SJCRH30 (cell line): Measurements from ENCODE around the gene KRI1. TPM values are rescaled to one million over a fixed set of nuclear protein-coding genes. Genes with fewer than 3 reads are reported as not detected.
"Not testable (repeated sequence)": the region's sequence is repeated elsewhere in the genome, so short reads cannot be mapped to it uniquely, and the experiment has no call there.

ENCODE experiments used
- DNase-seq, 2 experiments: peaks; one replicate each; pipeline ENCODE4 v3.0.0-alpha.2; 2015 to 2020
- H3K27ac ChIP-seq: fragments of 250-450 bp; sonication (Bioruptor Pico); 2 replicates; pipeline ENCODE4 v1.5.1; 2020; ENCODE audit warnings: mild to moderate bottlenecking, moderate library complexity
- H3K27me3 ChIP-seq: fragments of 250-450 bp; sonication (Bioruptor Pico); 2 replicates; pipeline ENCODE4 v1.5.1; 2020; ENCODE audit warnings: mild to moderate bottlenecking, moderate library complexity
- H3K36me3 ChIP-seq: fragments of 250-450 bp; sonication (Bioruptor Pico); 2 replicates; pipeline ENCODE4 v1.5.1; 2020; ENCODE audit warnings: mild to moderate bottlenecking, moderate library complexity
- H3K4me1 ChIP-seq: fragments of 250-450 bp; sonication (Bioruptor Pico); 2 replicates; pipeline ENCODE4 v1.5.1; 2020; ENCODE audit warnings: mild to moderate bottlenecking, moderate library complexity
- H3K4me3 ChIP-seq: fragments of 250-450 bp; sonication (Bioruptor Pico); 2 replicates; pipeline ENCODE4 v1.5.1; 2020; ENCODE audit warnings: mild to moderate bottlenecking, moderate library complexity
- H3K9me3 ChIP-seq: fragments of 250-450 bp; sonication (Bioruptor Pico); replicated peaks from 2 replicates; pipeline ENCODE4 v1.5.1; 2020; ENCODE audit warnings: mild to moderate bottlenecking, moderate library complexity
- total RNA-seq: library from RNA; depleted of rRNA; stranded (reverse); fragments of >200 nt; shearing (Covaris generic); gene quantifications from 2 replicates; pipeline ENCODE4 v1.2.3, GENCODE V29; 2014

The KRI1 gene
- total RNA-seq, 1 experiment from 2014 or later: 25.5 TPM

- Histone ChIP-seq H3K9me3 (no peaks in the 10 kb centered on the region), H3K4me3 (peak overlapping the region; percentile 87), H3K27me3 (no peaks in the 10 kb centered on the region), H3K4me1 (peaks cover 15% of the 10 kb centered on the region), H3K27ac (no peak overlapping the region), H3K36me3 (peaks cover 7% of the 10 kb centered on the region; the same call in 1 of the 2 replicates)
- DNase-seq: no peak
Measured at GRCh38 chr19:10566658-10567410, 1.0 kb upstream of the KRI1 start.

GRCh38 chr19:10566408-10566657, 523 bp upstream of the KRI1 start:
- H3K9me3 ChIP-seq: no peaks in the 10 kb centered on the region
- no peak for DNase-seq
- H3K4me3 ChIP-seq: peak overlapping the region; percentile 87
- peaks cover 15% of the 10 kb centered on the region for H3K4me1 ChIP-seq
- no peak overlapping the region; the same call in 1 of the 2 replicates for H3K27ac ChIP-seq
- H3K27me3 ChIP-seq: no peaks in the 10 kb centered on the region
- H3K36me3 ChIP-seq: peaks cover 7% of the 10 kb centered on the region; the same call in 1 of the 2 replicates

- peaks cover 15% of the 10 kb centered on the region for H3K36me3 ChIP-seq
- DNase-seq: peak; percentile 47 to 65
- H3K9me3 ChIP-seq: no peaks in the 10 kb centered on the region
- peak overlapping the region; percentile 87 for H3K4me3 ChIP-seq
- no peaks in the 10 kb centered on the region for H3K27me3 ChIP-seq
- peaks cover 15% of the 10 kb centered on the region for H3K4me1 ChIP-seq
- peak overlapping the region; percentile 65 for H3K27ac ChIP-seq
Measured at GRCh38 chr19:10565028-10565566, 713 bp downstream of the KRI1 start.

- Histone ChIP-seq H3K4me3 (no peak overlapping the region), H3K4me1 (peaks cover 12% of the 10 kb centered on the region), H3K27me3 (no peaks in the 10 kb centered on the region), H3K36me3 (peaks cover 19% of the 10 kb centered on the region), H3K27ac (no peak overlapping the region), H3K9me3 (no peaks in the 10 kb centered on the region)
- no peak for DNase-seq
Measured at GRCh38 chr19:10562609-10563008, 3.2 kb downstream of the KRI1 start.

- no peak overlapping the region for H3K27ac ChIP-seq
- DNase-seq: no peak
- H3K9me3 ChIP-seq: no peaks in the 10 kb centered on the region
- peaks cover 31% of the 10 kb centered on the region for H3K36me3 ChIP-seq
- H3K27me3 ChIP-seq: no peaks in the 10 kb centered on the region
- no peak overlapping the region for H3K4me3 ChIP-seq
- H3K4me1 ChIP-seq: peaks cover 6% of the 10 kb centered on the region; the same call in 1 of the 2 replicates
Measured at GRCh38 chr19:10560154-10560553, 5.7 kb downstream of the KRI1 start.

GRCh38 chr19:10557603-10558197, 8.1 kb downstream of the KRI1 start:
- Histone ChIP-seq H3K9me3 (no peaks in the 10 kb centered on the region), H3K4me3 (no peak overlapping the region), H3K4me1 (no peaks in the 10 kb centered on the region), H3K36me3 (peaks cover 45% of the 10 kb centered on the region), H3K27me3 (no peaks in the 10 kb centered on the region), H3K27ac (no peak overlapping the region)
- no peak for DNase-seq

- H3K9me3 ChIP-seq: no peaks in the 10 kb centered on the region
- peaks cover 46% of the 10 kb centered on the region for H3K36me3 ChIP-seq
- no peaks in the 10 kb centered on the region for H3K4me1 ChIP-seq
- DNase-seq: no peak
- H3K4me3 ChIP-seq: no peak overlapping the region
- no peak overlapping the region for H3K27ac ChIP-seq
- H3K27me3 ChIP-seq: no peaks in the 10 kb centered on the region
Measured at GRCh38 chr19:10555610-10555973, 10.2 kb downstream of the KRI1 start.

GRCh38 chr19:10554760-10555609, 10.8 kb downstream of the KRI1 start:
- H3K27me3 ChIP-seq: no peaks in the 10 kb centered on the region
- no peaks in the 10 kb centered on the region for H3K4me1 ChIP-seq
- H3K36me3 ChIP-seq: peaks cover 41% of the 10 kb centered on the region
- no peak overlapping the region for H3K4me3 ChIP-seq
- DNase-seq: peak in 1 of 2 experiments; percentile 33
- H3K27ac ChIP-seq: no peak overlapping the region
- no peaks in the 10 kb centered on the region for H3K9me3 ChIP-seq

GRCh38 chr19:10553943-10554381, 11.8 kb downstream of the KRI1 start:
- H3K9me3 ChIP-seq: no peaks in the 10 kb centered on the region
- H3K4me3 ChIP-seq: no peak overlapping the region
- H3K27ac ChIP-seq: no peak overlapping the region
- DNase-seq: no peak
- no peaks in the 10 kb centered on the region for H3K4me1 ChIP-seq
- no peaks in the 10 kb centered on the region for H3K27me3 ChIP-seq
- peaks cover 41% of the 10 kb centered on the region for H3K36me3 ChIP-seq

GRCh38 chr19:10553087-10553667, 12.6 kb downstream of the KRI1 start:
- Histone ChIP-seq H3K9me3 (no peaks in the 10 kb centered on the region), H3K4me1 (no peaks in the 10 kb centered on the region), H3K27me3 (no peaks in the 10 kb centered on the region), H3K36me3 (peaks cover 41% of the 10 kb centered on the region), H3K27ac (no peak overlapping the region), H3K4me3 (no peak overlapping the region)
- DNase-seq: no peak

- H3K27me3 ChIP-seq: no peaks in the 10 kb centered on the region
- H3K9me3 ChIP-seq: no peaks in the 10 kb centered on the region
- no peak overlapping the region for H3K4me3 ChIP-seq
- no peaks in the 10 kb centered on the region for H3K4me1 ChIP-seq
- DNase-seq: peak; percentile 55 to 64
- peaks cover 41% of the 10 kb centered on the region for H3K36me3 ChIP-seq
- H3K27ac ChIP-seq: no peak overlapping the region
Measured at GRCh38 chr19:10552510-10553053, 13.2 kb downstream of the KRI1 start.

GRCh38 chr19:10551698-10552301, 14.0 kb downstream of the KRI1 start:
- no peak overlapping the region for H3K27ac ChIP-seq
- no peaks in the 10 kb centered on the region for H3K4me1 ChIP-seq
- H3K9me3 ChIP-seq: no peaks in the 10 kb centered on the region
- H3K36me3 ChIP-seq: peaks cover 41% of the 10 kb centered on the region
- no peak overlapping the region for H3K4me3 ChIP-seq
- peak in 1 of 2 experiments; percentile 46 for DNase-seq
- no peaks in the 10 kb centered on the region for H3K27me3 ChIP-seq

- peaks cover 38% of the 10 kb centered on the region for H3K36me3 ChIP-seq
- not testable (repeated sequence) for DNase-seq, H3K9me3 ChIP-seq, H3K4me1 ChIP-seq, H3K27me3 ChIP-seq, H3K4me3 ChIP-seq, H3K27ac ChIP-seq
Measured at GRCh38 chr19:10551006-10551405, 14.8 kb downstream of the KRI1 start.

GRCh38 chr19:10550336-10550735, 15.5 kb downstream of the KRI1 start:
- H3K9me3 ChIP-seq: no peaks in the 10 kb centered on the region
- H3K4me1 ChIP-seq: no peaks in the 10 kb centered on the region
- DNase-seq: no peak
- H3K27ac ChIP-seq: no peak overlapping the region
- no peak overlapping the region for H3K4me3 ChIP-seq
- H3K27me3 ChIP-seq: no peaks in the 10 kb centered on the region
- H3K36me3 ChIP-seq: peaks cover 31% of the 10 kb centered on the region
